Lower lobe of right lung (tissue), 2 donors: ENCODE results near the gene NEDD9. TPM values are rescaled to one million over a fixed set of nuclear protein-coding genes. Genes with fewer than 3 reads are reported as not detected.

Experiments used
- ATAC-seq, 2 donors: fragments of 200-7000 bp; cut with Tn5 transposase; one replicate each; pipeline ENCODE4 v1.9.1; 2020 to 2022; ENCODE audit warnings: mild to moderate bottlenecking in 2 of 2, moderate library complexity in 2 of 2
- DNase-seq: peaks from one replicate; pipeline ENCODE4 v3.0.0-alpha.2; 2020
- H3K27ac ChIP-seq: fragments of 200-600 bp; one replicate; pipeline ENCODE4 v1.8.0; 2022
- H3K27me3 ChIP-seq: fragments of 200-600 bp; one replicate; pipeline ENCODE4 v1.8.0; 2022; ENCODE audit warnings: low read depth
- H3K36me3 ChIP-seq: fragments of 200-600 bp; one replicate; pipeline ENCODE4 v1.8.0; 2022; ENCODE audit warnings: mild to moderate bottlenecking
- H3K4me1 ChIP-seq: fragments of 200-600 bp; one replicate; pipeline ENCODE4 v1.8.0; 2022
- H3K4me3 ChIP-seq: fragments of 200-600 bp; one replicate; pipeline ENCODE4 v1.8.0; 2022; ENCODE audit warnings: mild to moderate bottlenecking
- H3K9me3 ChIP-seq: fragments of 200-600 bp; one replicate; pipeline ENCODE4 v1.8.0; 2022
- intact Hi-C: fragments of 100-400 bp; cut with DNase I; formaldehyde crosslinking; loops from one replicate; pipeline ENCODE4 v1.11.0; 2022
- total RNA-seq: library from RNA; stranded (reverse); fragmentation: NEBNext Ultra II Directional; extraction: Animal tissue kit (Norgen Biotek cat#: 25700); gene quantifications from one replicate; pipeline ENCODE4 v1.2.1, GENCODE V29; 2021
- TF ChIP-seq, protein P1 (sequence below): fragments of 200-600 bp; IDR thresholded peaks from one replicate; pipeline ENCODE4 v1.8.0; 2022; ENCODE audit warnings: antibody characterized with exemption, mild to moderate bottlenecking
- donor health status: DM: no; HTN: yes; CAD: no; lungs with severe emphysema.

Gene NEDD9
- total RNA-seq, 1 donor from 2014 or later = 127 TPM

DNA sequence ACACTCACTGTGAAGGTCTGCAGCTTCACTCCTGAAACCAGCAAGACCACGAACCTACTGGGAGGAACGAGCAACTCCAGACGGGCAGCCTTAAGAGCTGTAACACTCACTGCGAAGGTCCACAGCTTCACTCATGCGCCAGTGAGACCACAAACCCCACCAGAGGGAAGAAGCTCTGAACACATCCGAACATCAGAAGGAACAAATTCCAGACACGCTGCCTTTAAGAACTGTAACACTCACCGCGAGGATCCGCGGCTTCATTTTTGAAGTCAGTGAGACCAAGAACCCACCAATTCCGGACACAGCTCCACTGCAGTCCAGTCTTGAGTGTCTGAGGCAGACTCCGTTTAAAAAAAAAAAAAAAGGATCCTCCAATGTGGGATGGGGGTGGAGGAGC lies 60.5 kb downstream of the NEDD9 start:
- H3K27ac ChIP-seq = no peak overlapping the region
- no peaks in the 10 kb centered on the region for H3K27me3 ChIP-seq
- H3K4me1 ChIP-seq = peaks cover 9% of the 10 kb centered on the region
- intact Hi-C loops = no loop called here
- no peak overlapping the region for H3K4me3 ChIP-seq
- TF ChIP-seq, protein P1, sequence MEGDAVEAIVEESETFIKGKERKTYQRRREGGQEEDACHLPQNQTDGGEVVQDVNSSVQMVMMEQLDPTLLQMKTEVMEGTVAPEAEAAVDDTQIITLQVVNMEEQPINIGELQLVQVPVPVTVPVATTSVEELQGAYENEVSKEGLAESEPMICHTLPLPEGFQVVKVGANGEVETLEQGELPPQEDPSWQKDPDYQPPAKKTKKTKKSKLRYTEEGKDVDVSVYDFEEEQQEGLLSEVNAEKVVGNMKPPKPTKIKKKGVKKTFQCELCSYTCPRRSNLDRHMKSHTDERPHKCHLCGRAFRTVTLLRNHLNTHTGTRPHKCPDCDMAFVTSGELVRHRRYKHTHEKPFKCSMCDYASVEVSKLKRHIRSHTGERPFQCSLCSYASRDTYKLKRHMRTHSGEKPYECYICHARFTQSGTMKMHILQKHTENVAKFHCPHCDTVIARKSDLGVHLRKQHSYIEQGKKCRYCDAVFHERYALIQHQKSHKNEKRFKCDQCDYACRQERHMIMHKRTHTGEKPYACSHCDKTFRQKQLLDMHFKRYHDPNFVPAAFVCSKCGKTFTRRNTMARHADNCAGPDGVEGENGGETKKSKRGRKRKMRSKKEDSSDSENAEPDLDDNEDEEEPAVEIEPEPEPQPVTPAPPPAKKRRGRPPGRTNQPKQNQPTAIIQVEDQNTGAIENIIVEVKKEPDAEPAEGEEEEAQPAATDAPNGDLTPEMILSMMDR = no peak
- DNase-seq (no peak), ATAC-seq (no peak)
- H3K9me3 ChIP-seq = no peaks in the 10 kb centered on the region
- no peaks in the 10 kb centered on the region for H3K36me3 ChIP-seq

GRCh38 chr6:11168091-11168635 lies 64.3 kb downstream of the NEDD9 start:
- Histone ChIP-seq H3K4me1 (peaks cover 9% of the 10 kb centered on the region), H3K4me3 (no peak overlapping the region), H3K9me3 (no peaks in the 10 kb centered on the region), H3K27me3 (no peaks in the 10 kb centered on the region), H3K36me3 (no peaks in the 10 kb centered on the region), H3K27ac (no peak overlapping the region)
- intact Hi-C loops = no loop called here
- TF ChIP-seq, protein P1 = no peak
- ATAC-seq (no peak), DNase-seq (no peak)

- no peak for ATAC-seq
- Histone ChIP-seq H3K36me3 (no peaks in the 10 kb centered on the region), H3K27ac (no peak overlapping the region), H3K9me3 (no peaks in the 10 kb centered on the region), H3K4me1 (no peaks in the 10 kb centered on the region), H3K27me3 (no peaks in the 10 kb centered on the region), H3K4me3 (no peak overlapping the region)
- TF ChIP-seq, protein P1 = no peak
- DNase-seq = no peak
- intact Hi-C loops = no loop called here
These were observed 65.5 kb downstream of the NEDD9 start for GRCh38 chr6:11166948-11167347.

- Histone ChIP-seq H3K4me1 (no peaks in the 10 kb centered on the region), H3K36me3 (no peaks in the 10 kb centered on the region), H3K9me3 (no peaks in the 10 kb centered on the region), H3K4me3 (no peak overlapping the region), H3K27ac (no peak overlapping the region), H3K27me3 (no peaks in the 10 kb centered on the region)
- DNase-seq (no peak), ATAC-seq (no peak)
- TF ChIP-seq, protein P1 = no peak
- intact Hi-C loops = no loop called here
These were observed 67.5 kb downstream of the NEDD9 start for GRCh38 chr6:11164717-11165646.

DNA sequence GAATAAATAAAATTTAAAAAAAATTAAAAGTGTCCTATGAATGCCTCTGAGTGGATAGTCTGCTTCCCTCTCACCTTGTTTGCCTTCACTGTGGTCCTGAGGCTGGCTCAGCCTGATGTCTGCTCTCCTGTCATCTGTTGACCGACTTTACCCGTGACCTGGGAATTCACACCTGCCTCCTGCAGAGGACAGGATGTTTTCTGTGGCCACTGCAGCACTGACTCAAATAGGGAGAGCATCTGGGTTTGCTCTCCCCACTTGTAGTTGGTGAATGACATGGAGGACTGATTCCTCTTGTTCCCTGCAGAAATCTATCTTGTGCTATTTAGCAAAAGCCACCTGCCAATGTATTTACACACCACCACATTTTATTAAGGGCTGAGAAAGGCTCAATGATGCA lies 68.5 kb downstream of the NEDD9 start:
- intact Hi-C loops = no loop called here
- no peak overlapping the region for H3K4me3 ChIP-seq
- H3K27ac ChIP-seq = no peak overlapping the region
- no peak for DNase-seq
- H3K27me3 ChIP-seq = no peaks in the 10 kb centered on the region
- H3K9me3 ChIP-seq = no peaks in the 10 kb centered on the region
- TF ChIP-seq, protein P1 = no peak
- no peaks in the 10 kb centered on the region for H3K36me3 ChIP-seq
- no peaks in the 10 kb centered on the region for H3K4me1 ChIP-seq
- no peak for ATAC-seq
